HG03280 (cell line): ENCODE measurements around the gene NTN1.

Experiments
- ATAC-seq: cut with Tn5 transposase; IDR thresholded peaks from one replicate; pipeline ENCODE4 v1.9.1; 2021; ENCODE audit warnings: mild to moderate bottlenecking, moderate library complexity; ENCODE audit not compliant: unreplicated experiment

NTN1 gene

DNA sequence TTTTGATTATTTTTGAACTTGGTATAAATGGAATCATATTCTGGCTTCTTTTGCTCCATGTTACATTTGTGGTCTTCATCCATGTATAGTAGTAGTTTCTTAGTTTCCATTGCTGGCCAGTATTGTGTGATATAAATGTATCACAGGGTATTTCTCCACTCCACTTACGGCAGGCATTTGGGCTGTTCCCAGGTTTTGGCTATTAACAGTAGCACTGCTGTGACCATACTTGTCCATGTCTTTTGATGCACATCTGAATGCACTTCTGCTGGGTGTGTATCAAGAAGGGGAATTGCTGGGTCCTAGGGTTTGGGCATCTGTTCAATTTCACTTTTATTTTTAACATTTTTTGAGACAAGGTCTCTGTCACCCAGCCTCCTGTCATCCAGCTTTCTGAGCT is 13.9 kb downstream of the NTN1 start:
- ATAC-seq, result no peak

DNA sequence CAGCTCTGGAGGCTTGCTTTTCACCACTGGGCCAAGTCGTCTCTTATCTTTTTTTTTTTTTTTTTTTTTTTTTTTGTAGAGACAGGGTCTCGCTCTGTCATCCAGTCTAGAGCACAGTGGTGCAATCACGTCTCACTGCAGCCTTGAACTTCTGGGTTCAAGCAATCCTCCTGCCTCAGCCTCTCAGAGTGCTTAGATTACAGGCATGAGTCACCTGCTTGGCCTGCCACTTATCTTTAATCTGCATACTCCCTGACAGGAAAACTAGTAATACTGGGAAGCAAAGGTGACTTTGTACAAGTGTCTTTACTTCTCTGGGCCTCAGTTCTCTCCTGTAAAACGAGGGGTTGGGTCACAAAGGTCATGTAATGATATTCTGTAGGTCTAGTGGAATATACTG is 15.0 kb downstream of the NTN1 start:
- ATAC-seq, result no peak

DNA sequence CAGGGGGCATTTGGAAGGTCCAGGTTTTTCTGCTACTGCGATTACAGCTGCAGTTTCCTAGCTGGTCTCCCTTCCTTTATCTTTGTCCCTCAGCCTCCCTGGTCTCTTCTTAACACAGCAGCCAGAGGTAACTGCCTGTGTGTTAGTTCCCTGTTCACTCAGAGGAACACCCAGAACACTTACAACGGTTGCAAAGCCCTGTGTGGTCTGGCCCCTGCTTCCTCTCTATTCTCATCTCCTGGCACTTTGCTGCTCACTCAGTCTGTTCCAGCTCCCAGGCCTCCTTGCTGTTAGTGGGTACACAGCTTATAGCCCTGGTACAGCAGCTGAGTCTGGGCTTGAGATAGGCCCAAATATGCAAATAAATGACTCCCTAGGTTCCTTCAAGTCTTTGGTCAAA is 16.4 kb downstream of the NTN1 start:
- ATAC-seq, result no peak

DNA sequence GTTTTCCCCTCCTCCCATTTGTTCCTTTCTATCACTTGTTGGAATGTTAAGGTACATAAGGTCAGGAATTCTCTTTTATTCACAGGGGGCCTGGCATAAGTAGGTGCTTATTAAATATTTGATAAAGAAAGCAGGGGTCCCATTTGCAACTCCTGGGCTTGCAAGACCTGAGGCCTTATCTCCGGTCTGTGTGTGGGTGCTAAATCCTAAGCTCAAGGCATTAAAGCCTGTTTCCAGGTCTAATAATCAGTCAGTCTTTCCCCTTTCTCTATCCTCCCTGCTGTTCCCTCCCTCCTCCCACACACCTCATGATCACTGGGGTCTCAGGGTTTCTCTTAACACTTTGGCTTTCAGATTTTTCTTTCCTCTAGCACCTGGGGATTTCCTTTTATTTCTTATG is 17.1 kb downstream of the NTN1 start:
- ATAC-seq, result no peak

DNA sequence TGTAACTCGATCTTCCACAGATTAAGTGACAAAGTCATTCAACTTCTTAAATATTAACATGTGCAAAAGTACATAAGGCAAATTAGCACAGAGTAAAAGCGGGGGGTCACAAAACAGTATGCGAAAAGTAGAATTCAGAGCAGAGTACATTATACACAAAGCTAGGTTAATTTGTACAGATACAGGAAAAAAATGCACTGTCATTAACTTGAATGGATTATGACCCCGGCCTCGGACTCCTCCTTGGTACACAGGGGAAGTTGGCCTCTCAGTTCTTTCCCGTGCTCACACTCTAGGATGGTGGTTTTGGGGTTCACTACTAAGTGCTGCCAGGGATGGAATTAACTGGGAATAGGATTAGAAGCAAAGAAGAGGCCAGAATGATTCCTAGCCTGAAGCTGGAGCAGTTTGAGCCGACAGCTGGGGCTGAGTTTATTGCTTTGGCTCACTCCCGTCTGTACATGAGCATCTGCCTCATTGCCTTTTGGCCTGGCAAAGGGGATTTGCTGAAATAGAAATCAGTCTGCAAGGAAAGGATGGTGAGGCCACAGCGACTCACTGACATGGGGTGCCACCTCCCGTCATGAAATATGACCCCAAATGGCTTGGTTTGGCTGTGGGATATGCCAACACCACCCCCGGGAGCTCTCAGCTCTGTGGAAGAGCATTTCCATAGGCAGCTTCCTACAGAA is 23.6 kb downstream of the NTN1 start:
- no peak for ATAC-seq

DNA sequence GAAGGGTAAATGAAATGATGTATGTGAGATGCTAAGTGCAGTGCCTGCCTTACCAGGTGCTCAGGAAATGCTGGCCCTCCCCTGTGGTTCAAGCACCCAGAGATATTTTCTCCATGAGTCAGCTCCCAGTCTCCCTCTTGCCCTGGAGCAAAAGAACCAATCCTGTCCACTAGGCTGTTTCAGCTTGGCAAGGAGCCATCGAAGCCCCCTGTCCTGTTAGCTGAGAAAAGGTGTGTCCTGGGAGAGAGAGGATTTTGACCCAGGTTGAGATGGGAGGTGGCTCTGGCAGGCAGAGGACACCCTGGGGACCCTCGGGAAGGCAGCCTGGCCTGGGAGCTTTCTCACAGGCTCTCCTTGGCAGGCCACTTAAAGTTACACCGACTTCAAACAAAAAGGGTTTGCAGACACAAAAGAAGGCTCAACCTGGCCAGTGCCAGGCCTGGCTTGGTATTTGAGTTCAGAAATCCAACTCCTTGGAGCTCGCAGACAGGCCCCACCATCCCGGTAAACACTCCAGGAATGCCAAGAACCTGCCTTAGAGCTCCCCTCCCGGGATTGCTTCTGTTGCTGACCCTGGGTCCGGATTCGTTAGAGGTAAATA is 29.6 kb downstream of the NTN1 start:
- no peak for ATAC-seq

DNA sequence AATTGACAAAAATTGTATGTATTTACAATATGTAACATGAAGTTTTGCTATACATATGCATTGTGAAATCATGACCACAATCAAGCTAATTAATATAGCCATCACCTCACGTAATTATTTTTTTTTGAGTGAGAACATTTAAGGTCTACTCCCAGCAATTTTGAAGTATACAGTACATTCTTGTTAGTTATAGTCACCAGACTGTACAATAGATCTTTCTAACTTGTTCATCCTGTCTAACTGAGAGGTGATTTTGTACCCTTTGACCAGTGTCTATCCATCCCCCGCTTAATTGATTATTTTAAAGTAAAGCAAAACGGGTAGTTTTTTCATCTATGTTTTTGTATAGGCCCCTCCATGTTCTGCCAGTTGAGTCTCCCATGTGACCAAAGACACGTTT is 30.3 kb downstream of the NTN1 start:
- no peak for ATAC-seq

DNA sequence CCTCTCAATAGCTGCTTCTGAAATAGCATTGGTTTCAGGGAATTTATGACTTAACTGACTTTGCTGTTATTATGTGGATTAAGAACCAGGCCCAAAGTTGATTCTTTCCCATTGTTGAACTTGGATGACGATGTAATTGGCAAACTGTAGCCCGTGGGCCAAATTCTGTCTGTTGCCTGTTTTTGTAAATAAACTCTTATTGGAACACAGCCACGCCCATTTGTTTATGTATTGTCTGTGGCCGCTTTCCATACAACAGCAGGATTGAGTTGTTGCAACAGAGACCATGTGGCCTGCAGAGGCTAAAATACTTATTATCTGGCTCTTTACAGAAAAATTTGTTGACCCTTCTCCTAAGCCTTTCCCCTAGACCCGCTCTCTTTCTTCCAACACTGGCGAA is 31.6 kb downstream of the NTN1 start:
- no peak for ATAC-seq

DNA sequence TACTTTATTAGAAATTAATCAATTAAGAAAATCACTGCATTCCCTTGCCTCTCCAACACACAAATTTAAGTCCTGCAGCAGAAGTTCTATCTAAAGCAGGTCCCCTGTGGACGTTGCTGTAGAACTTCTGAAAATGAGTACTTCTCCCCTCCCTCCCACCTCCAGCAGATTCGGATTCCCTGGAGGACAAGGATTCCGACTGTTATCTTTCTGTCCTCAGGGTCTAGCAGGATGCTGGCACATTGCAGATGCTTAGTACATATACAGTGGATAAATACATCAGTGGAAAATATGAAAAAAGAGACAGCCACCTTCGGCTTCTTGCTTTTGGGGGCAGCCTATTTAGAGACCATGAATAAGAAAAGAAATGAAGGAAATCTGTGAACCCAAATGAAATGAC is 32.1 kb downstream of the NTN1 start:
- no peak for ATAC-seq

DNA sequence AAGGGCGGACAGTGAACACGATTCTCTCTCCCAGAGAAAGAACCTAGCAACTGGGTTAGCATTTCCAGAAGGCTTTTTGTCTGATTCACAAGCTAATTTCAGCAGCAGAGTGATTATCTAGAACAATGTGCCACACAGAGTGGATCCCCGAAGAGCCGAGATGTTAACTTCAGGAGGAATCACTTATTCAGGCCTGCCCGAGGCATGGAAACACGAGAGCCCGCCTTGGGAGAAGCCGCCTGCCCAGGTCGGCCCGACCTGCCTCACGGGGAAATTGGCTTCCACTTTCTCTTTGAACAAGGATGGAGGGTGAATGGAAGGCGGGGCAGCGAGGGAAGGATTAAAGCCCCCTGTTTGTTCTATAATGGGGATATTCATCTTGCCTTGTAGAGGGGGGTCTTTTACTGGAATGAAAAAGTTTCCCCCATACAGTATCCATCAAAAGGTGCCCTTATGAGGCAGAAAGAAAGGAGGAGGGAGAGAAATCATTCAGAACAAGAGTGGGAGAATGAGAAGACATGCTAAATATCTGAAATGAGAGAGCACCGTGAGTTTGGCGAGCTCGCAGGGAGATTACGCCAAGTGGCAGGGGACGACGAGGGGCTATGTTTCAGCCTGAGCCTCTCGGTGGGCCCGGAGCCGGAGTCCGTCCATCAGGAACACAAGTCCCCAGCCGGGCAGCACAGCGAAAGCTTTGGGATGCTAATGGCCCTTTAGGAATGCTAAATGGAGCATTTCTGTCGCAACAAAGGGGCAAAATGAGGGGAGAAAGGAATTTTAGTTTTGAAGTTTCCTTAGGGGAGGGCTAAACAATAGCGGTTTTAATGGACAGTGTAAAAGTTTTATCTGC is 33.0 kb downstream of the NTN1 start:
- no peak for ATAC-seq

DNA sequence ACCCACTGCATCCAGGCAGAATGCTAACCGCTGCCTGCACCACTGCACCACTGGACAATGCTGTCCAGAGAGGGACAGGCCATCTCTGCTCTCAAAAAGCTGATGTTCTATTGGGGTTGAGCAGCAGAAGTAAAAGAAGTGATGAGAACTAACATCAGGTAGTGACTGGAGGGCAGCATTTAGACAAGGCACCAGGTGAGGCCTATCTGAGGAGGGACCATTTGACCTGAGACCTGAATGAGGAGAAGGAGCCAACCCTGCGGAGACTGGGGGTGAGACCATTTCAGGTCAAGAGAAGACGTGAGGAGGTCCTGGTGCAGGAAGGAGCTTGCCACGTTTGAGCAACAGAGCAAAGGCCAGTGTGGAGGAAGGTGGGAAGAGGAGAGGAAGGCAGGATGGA is 34.0 kb downstream of the NTN1 start:
- ATAC-seq, result no peak

DNA sequence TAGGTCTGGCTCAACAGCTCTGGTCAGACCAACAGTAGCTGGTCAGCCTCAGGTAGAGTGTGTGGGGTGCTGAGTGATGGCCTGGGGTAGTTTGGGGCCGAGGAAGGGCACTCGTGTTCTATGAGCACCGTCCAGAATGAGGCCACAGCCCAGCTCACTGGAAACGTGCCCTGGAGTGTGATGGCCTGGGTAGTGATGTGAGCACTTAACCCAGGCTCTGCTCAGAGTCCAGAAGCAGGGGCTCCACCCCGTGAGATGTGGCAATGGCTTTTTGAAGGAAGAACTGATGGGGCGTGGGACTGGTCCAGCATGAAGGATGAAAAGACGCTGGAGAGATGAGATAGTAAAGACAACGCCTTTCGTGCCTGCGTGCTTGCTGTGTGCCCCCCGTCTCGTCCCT is 35.3 kb downstream of the NTN1 start:
- ATAC-seq, result no peak

DNA sequence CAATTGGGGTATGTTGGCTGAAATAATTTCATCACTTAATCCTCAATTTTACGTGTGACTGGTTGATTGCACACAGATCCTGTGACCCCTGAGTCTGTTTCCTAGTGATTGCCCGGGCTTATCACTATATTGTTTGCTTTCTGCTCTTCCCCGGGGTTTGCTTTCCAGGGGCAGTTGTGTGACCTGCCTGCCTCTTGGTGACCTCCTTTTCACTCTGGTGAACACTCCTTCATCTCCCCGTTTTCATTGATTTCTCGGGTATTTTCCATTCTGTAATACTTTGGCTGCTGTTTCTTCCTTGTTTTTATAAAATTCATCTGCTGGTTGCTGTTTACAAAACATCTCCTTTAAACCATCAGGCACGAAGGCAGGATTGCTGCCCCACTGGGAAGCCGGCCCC is 36.0 kb downstream of the NTN1 start:
- no peak for ATAC-seq

DNA sequence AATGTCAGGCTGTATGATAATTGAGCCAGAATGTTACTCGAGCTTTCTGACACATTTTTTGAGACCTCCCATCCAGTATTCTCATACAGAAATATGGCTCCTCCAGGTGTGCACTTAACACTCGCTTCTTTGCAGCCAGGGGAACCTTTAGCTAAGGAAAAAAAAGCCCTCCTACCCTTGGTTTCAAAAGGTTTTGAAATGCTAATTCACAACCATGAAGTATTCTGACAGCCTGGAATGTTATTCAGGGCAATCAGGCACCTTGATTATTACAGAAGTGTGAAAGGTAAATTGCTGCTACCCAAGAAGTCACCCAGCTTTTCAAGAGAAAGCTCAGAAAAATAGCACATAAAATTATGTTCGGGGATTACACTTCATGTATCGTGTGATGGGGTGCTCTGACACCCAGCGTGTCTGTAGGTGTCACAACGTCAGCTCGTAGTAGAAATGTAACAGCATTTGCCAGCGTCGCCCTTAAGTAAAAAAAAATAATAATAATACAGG is 41.1 kb downstream of the NTN1 start:
- ATAC-seq, result no peak

DNA sequence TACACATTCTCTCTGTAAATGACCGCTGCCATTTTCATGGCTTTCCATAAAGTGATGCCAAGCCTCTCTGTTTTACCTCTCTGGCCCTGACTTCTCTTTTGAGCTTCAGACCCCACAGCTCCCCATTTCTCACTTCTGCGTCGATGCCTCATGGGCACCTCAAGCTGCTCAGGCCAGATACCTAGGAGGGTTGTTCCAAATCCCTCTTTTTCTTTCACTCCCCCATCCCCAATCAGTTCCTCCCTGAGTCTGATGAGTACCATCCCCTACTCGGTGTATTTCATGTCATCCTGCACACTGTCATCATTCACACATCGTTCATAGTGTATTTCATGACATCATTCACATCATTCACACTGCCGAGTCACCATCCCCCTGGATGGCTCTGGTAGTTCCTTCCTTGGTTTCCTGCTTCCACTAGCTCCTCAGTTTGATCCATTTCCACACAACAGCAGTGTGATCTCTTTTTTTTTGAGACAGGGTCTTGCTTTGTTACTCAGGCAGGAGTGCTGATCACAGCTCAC is 43.1 kb downstream of the NTN1 start:
- no peak for ATAC-seq

DNA sequence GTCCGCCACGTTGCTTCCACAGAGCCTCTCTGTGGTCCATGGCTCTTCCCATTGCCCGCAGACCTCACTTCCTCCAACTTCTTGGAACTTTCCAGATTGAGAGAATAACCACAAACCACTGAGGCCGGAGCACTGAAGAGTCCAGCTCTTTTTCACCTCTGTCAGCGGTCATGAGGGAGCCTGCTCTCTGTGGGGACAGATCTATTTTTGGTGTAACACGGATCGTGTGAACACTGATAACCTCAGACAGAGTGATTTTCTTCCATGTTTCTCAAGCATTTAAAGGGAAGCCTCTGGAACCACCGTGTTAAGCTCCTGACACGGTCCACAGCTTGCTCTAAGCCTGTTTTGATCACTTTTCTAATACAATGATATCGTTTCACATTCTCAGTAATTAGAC is 49.7 kb downstream of the NTN1 start:
- no peak for ATAC-seq

DNA sequence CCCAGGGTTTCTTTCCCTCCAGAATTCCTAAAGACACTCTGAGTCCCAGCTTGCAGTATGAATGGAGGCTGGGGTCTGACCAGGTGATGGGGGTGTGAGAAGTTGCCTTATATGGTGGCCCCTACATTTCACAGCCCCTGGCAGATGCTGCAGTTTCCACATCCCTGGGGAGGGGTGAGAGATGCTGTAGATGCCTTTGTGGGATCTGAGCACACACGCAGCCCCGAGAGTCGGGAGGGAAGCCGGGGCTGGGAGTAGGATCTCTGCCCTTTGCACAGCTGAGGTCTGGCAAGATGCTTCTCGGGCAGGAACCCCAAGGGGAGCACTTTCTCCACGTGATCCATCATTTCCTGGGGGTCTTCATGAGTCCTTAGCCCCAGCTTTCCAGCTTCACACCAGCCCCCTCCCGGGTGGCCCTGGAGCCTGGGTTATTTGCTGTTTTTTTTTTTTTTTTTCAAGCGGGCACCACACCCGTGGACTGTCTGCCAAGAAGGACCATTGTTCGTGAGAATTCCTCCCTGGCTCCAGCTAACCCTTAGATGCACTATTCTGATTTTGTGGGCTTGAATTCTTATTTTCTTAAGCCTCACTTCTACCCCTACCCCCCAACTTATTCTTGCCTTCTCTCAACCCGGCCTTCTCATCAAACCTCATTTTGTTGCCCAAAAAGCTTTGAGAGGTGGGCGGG is 50.6 kb downstream of the NTN1 start:
- ATAC-seq, result no peak

DNA sequence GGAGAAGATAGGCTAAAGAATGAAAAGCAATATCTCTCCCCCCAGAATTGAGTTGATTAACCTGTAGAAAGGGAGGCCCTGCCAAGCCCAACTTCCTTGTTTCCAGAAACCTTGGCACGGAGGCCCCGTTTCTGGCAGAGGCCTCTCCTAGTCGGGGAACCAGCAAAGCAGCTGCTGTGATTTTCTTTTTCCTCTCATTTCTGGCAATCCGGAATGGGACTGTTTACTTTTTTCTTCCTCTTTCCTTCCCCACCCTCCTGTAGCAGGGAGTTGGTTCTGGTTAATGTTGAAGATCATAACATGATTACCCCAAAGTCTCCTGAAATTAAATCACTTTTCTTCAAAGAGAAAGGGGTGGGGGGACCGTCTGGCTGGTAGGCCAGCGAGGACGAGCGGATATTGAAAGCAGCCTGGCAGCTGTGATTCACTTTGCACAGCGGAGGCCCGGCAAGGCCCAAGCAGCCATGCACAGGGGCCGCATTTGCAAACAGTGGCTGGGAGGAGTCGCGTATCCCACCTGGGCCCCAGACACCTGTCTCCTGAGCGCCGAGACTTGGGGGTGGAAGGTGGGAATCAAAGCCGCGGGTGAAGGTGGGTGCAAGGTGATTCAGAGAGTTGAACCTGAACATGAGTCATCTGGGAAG is 51.5 kb downstream of the NTN1 start:
- no peak for ATAC-seq

DNA sequence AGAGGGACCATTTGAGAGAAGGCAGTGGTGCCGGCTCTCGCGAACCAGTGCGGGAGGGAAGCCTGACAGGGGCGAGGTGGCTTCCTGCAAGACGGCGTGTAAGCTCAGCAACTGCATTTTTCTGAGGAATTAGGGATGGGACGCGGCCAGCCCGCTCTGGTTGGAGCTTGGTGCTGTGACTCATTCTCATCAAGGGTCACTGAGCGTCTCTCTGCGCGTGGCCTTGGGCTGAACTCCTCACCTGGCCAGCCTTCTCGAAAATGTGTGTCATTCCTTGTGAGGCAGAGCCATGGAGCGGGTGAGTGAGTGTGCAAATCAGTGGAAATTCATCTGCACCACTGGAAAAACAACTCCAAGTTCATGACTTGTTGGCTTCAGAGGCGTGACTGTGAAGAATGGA is 52.8 kb downstream of the NTN1 start:
- no peak for ATAC-seq

DNA sequence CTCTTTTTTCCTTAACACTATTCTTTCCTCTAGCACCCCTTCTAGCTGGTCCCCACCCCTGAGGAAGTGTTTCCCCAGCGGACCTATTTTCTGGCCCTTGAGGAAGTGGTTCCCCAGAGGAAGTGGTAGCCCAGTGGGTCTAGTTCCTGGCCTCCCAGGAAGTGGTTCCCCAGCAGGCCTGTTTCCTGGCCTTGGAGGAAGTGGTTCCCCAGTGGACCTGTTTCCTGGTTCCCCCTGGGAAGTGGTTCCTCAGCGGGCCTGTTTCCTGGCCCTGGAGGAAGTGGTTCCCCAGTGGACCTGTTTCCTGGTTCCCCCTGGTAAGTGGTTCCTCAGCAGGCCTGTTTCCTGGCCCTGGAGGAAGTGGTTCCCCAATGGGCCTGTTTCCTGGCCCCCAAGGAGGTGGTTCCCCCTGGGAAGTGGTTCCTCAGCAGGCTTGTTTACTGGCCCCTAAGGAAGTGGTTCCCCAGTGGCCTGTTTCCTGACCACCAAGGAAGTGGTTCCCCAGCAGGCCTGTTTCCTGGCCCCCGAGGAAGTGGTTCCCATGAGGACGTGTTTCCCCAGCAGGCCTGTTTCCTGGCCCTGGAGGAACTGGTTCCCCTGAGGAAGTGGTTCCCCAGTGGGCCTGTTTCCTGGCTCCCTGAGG is 58.3 kb downstream of the NTN1 start:
- no peak for ATAC-seq
